Esophagus muscularis mucosa (tissue), 4 donors: ENCODE measurements around the gene KANK2. TPM values are rescaled to one million over a fixed set of nuclear protein-coding genes. Genes with fewer than 3 reads are reported as not detected.

Source experiments
- DNase-seq: peaks from one replicate; pipeline ENCODE4 v3.0.0-alpha.2; 2017; ENCODE audit errors: extremely low spot score
- H3K27ac ChIP-seq, 4 donors: fragments of 200-600 bp; sonication (generic); replicated peaks in 1 of 4; 1 replicate in 3 of 4; 2 replicates in 1 of 4; pipeline ENCODE4 v1.5.1; 2016 to 2019; ENCODE audit warnings: mild to moderate bottlenecking in 1 of 4
- H3K27me3 ChIP-seq, 4 donors: fragments of 200-600 bp; sonication (generic); one replicate each; pipeline versions ENCODE4 v1.5.1 to v1.6.0; 2016 to 2019
- H3K36me3 ChIP-seq, 4 donors: fragments of 200-600 bp; sonication (generic); one replicate each; pipeline ENCODE4 v1.5.1; 2016 to 2019
- H3K4me1 ChIP-seq, 4 donors: fragments of 200-600 bp; sonication (generic); one replicate each; pipeline ENCODE4 v1.5.1; 2016 to 2019
- H3K4me3 ChIP-seq, 4 donors: fragments of 200-600 bp; sonication (generic); 1 replicate in 2 of 4; 2 replicates in 2 of 4; pipeline ENCODE4 v1.5.1; 2016 to 2019; ENCODE audit warnings: mild to moderate bottlenecking in 4 of 4, moderate library complexity in 1 of 4
- H3K9me3 ChIP-seq, 4 donors: fragments of 200-600 bp; sonication (generic); 1 replicate in 3 of 4; 2 replicates in 1 of 4; pipeline ENCODE4 v1.5.1; 2016 to 2019
- EP300 ChIP-seq: sonication (generic); formaldehyde crosslinking; IDR thresholded peaks from one replicate; pipeline ENCODE4 v1.6.1; 2017; ENCODE audit warnings: antibody characterized with exemption
- POLR2A ChIP-seq: fragments of 450-650 bp; IDR thresholded peaks from one replicate; pipeline ENCODE4 v1.6.1; 2017; ENCODE audit warnings: antibody characterized with exemption, moderate library complexity, mild to moderate bottlenecking, low read depth
- POLR2AphosphoS5 ChIP-seq, 2 donors: sonication (generic); formaldehyde crosslinking; IDR thresholded peaks; one replicate each; pipeline ENCODE4 v1.6.1; 2017; ENCODE audit warnings: antibody characterized with exemption in 2 of 2
- whole genome bisulfite sequencing: methylation state at CpG from one replicate; pipeline ENCODE4 v1.1.5; 2018; 5-methylcytosine and 5-hydroxymethylcytosine counted together
- intact Hi-C: fragments of 100-400 bp; cut with DNase I; formaldehyde crosslinking; loops from one replicate; pipeline ENCODE4 v1.15.1; 2023
- total RNA-seq, 4 donors: library from RNA; depleted of rRNA; stranded (reverse); fragments of >200 nt; gene quantifications; one replicate each; pipeline versions ENCODE4 v1.1.0 to v1.2.1, GENCODE V29; 2016
- TF ChIP-seq, protein P1 (sequence below), 3 experiments: fragments of 200-600 bp in 2 of 3; fragments of 450-650 bp in 1 of 3; sonication (generic) in 2 of 3; IDR thresholded peaks; one replicate each; pipeline ENCODE4 v1.5.1; 2017 to 2019; ENCODE audit warnings: antibody characterized with exemption in 3 of 3, mild to moderate bottlenecking in 2 of 3, moderate library complexity in 1 of 3

The KANK2 gene
- total RNA-seq, 4 donors from 2014 or later = 1,125 to 1,746 (median 1,157) TPM

DNA sequence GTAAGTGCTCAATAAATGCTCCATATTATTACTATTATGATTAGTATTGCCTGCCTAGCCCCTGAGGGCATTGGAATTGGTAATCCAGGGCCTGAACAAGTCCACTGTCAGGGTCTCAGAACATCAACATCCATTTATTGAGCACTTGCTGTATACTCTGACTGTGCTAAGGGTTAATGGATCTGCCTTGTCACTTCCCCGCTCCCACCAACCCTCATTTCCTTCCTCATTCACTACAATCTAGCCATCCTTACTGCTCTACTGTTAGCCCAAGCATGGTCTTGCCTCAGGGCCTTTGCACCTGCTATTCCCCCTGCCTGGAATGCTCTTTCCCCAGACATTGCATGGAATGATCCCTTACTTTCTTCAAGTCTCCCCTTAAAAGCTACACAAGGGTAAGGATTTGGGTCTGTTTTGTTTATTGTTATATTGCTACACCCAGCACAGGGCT is 29.4 kb upstream of the KANK2 start:
- TF ChIP-seq POLR2A = no peak
- TF ChIP-seq POLR2AphosphoS5 (IDR thresholded peaks at IDR 0.05) = no peak
- TF ChIP-seq, protein P1, sequence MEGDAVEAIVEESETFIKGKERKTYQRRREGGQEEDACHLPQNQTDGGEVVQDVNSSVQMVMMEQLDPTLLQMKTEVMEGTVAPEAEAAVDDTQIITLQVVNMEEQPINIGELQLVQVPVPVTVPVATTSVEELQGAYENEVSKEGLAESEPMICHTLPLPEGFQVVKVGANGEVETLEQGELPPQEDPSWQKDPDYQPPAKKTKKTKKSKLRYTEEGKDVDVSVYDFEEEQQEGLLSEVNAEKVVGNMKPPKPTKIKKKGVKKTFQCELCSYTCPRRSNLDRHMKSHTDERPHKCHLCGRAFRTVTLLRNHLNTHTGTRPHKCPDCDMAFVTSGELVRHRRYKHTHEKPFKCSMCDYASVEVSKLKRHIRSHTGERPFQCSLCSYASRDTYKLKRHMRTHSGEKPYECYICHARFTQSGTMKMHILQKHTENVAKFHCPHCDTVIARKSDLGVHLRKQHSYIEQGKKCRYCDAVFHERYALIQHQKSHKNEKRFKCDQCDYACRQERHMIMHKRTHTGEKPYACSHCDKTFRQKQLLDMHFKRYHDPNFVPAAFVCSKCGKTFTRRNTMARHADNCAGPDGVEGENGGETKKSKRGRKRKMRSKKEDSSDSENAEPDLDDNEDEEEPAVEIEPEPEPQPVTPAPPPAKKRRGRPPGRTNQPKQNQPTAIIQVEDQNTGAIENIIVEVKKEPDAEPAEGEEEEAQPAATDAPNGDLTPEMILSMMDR (IDR thresholded peaks at IDR 0.05) = no peak
- no peak for TF ChIP-seq EP300
- no peaks in the 10 kb centered on the region for H3K4me1 ChIP-seq
- peaks cover 19 to 88% (median 55%) of the 10 kb centered on the region in 4 donors for H3K36me3 ChIP-seq
- peaks cover 0 to 3% (median 1%) of the 10 kb centered on the region in 4 donors for H3K9me3 ChIP-seq
- no peak overlapping the region for H3K27ac ChIP-seq
- no peak for DNase-seq
- 100% methylated on average over 1 of the region's 1 CpG for WGBS
- H3K27me3 ChIP-seq = no peaks in the 10 kb centered on the region
- H3K4me3 ChIP-seq = no peak overlapping the region
- intact Hi-C loops = no loop called here

DNA sequence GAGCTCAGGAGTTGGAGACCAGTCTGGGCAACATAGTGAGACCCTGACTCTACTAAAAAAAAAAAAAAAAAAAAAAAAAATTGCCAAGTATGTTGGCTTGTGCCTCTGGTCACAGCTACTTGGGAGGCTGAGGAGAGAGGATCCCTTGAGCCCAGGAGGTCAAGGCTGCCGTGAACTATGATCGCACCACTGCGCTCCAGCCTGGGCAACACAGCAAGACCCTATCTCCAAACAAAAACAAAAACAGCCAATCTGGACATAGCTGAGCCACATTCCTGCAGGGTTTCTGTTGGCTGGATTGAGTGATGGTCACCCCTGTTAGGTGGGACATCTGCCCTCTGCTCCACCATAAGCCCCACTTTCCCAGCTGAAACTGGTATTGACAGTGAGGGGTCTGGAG is 28.5 kb upstream of the KANK2 start:
- H3K4me3 ChIP-seq = no peak overlapping the region
- no peaks in the 10 kb centered on the region for H3K27me3 ChIP-seq
- 97% methylated on average over 3 of the region's 3 CpGs for WGBS
- no peaks in the 10 kb centered on the region for H3K4me1 ChIP-seq
- H3K27ac ChIP-seq = no peak overlapping the region
- TF ChIP-seq EP300 (no peak), POLR2AphosphoS5 (IDR thresholded peaks at IDR 0.05) (no peak), POLR2A (no peak)
- TF ChIP-seq, protein P1 (IDR thresholded peaks at IDR 0.05) = no peak
- H3K9me3 ChIP-seq = peaks cover 0 to 12% (median 10%) of the 10 kb centered on the region in 4 donors
- DNase-seq = no peak
- H3K36me3 ChIP-seq = peaks cover 22 to 88% (median 55%) of the 10 kb centered on the region in 4 donors
- intact Hi-C loops = no loop called here

DNA sequence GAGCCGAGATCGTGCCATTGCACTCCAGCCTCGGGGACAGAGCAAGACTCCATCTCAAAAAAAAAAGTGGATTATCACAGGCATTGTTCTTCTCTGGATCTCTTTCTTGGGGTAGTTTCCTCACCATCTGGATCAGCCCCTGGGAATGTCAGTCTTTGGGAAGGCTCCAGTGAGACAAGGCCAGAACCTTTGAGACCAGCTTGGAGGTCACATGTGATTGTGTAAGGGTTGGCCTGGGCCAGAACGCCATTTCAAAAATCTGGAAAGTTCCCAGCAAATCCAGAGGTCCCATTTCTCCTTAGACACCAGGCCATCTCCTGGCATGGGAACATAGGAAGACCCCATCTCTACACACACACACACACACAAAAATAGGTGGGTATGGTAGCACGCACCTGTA is 27.8 kb upstream of the KANK2 start:
- Histone ChIP-seq H3K4me3 (no peak overlapping the region), H3K4me1 (no peaks in the 10 kb centered on the region), H3K27me3 (no peaks in the 10 kb centered on the region), H3K36me3 (peaks cover 22 to 86% (median 54%) of the 10 kb centered on the region in 4 donors), H3K27ac (peak overlapping the region in 1 of 4 donors; percentile 19), H3K9me3 (peaks cover 0 to 12% (median 10%) of the 10 kb centered on the region in 4 donors)
- TF ChIP-seq EP300 (no peak), POLR2A (no peak), POLR2AphosphoS5 (IDR thresholded peaks at IDR 0.05) (no peak)
- TF ChIP-seq, protein P1 (IDR thresholded peaks at IDR 0.05) = no peak
- WGBS = 89% methylated on average over 5 of the region's 5 CpGs
- intact Hi-C loops = no loop called here
- DNase-seq = no peak

DNA sequence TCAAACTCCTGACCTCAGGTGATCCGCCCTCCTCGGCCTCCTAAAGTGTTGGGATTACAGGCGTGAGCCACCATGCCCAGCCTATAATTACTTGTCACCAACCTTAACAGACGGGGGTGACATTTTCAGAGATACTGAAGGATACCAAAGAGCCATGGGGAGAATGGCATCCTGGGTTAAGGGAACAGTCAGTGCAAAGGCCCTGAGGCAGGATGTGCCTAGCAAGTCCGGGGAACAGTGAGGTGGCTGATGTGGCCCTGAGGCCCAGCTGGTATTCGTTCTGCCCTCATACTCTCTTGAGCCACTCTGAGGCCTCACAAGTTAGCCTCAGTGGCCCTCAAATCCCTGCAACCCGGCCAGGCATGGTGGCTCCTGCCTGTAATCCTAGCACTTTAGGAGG is 27.1 kb upstream of the KANK2 start:
- intact Hi-C loops = no loop called here
- H3K4me1 ChIP-seq = no peaks in the 10 kb centered on the region
- H3K4me3 ChIP-seq = no peak overlapping the region
- H3K27ac ChIP-seq = peak overlapping the region in 1 of 4 donors; percentile 18
- no peak for DNase-seq
- no peaks in the 10 kb centered on the region for H3K27me3 ChIP-seq
- WGBS = 98% methylated on average over 7 of the region's 7 CpGs
- peaks cover 22 to 88% (median 53%) of the 10 kb centered on the region in 4 donors for H3K36me3 ChIP-seq
- H3K9me3 ChIP-seq = peaks cover 0 to 12% (median 10%) of the 10 kb centered on the region in 4 donors
- TF ChIP-seq POLR2A (no peak), EP300 (no peak), POLR2AphosphoS5 (IDR thresholded peaks at IDR 0.05) (no peak)
- TF ChIP-seq, protein P1 (IDR thresholded peaks at IDR 0.05) = no peak

DNA sequence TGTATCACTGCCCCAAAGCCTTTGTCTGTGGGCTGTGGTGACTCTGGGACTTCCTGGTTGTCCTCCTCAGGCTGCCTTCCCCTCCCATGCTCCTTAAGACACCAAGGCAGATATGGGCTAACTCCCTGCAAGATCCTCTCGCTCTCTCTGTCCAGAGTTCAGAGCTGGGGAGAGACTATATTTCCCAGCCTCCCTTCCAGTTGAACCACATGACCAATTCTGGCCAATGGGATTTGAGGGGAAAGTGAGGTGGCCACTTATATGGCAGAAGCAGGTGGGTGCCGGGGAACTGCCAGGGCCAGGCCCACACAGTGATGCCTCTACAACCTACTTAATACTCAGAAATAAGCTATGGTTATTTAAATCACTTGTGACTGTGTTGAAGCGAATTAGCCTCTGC is 25.9 kb upstream of the KANK2 start:
- Histone ChIP-seq H3K9me3 (peaks cover 0 to 12% (median 10%) of the 10 kb centered on the region in 4 donors), H3K4me3 (no peak overlapping the region), H3K36me3 (peaks cover 22 to 86% (median 54%) of the 10 kb centered on the region in 4 donors), H3K27me3 (no peaks in the 10 kb centered on the region), H3K27ac (no peak overlapping the region), H3K4me1 (no peaks in the 10 kb centered on the region)
- 97% methylated on average over 3 of the region's 3 CpGs for WGBS
- intact Hi-C loops = no loop called here
- no peak for TF ChIP-seq POLR2AphosphoS5 (IDR thresholded peaks at IDR 0.05)
- no peak for TF ChIP-seq EP300
- TF ChIP-seq, protein P1 (IDR thresholded peaks at IDR 0.05) = no peak
- no peak for TF ChIP-seq POLR2A
- no peak for DNase-seq
